Upper lobe of left lung (tissue), 6 donors: ENCODE measurements around the gene ATP4B. TPM values are rescaled to one million over a fixed set of nuclear protein-coding genes. Genes with fewer than 3 reads are reported as not detected.
"Not testable (repeated sequence)": the region's sequence is repeated elsewhere in the genome, so short reads cannot be mapped to it uniquely, and the experiment has no call there.

Experiments
- ATAC-seq, 2 donors: fragments of 200-7000 bp; cut with Tn5 transposase; one replicate each; pipeline ENCODE4 v1.9.1; 2022; ENCODE audit warnings: mild to moderate bottlenecking in 2 of 2, moderate library complexity in 2 of 2; ENCODE audit not compliant: low FRiP score in 2 of 2
- DNase-seq, 2 donors: peaks; one replicate each; pipeline ENCODE4 v3.0.0-alpha.2; 2019 to 2020
- H3K27ac ChIP-seq, 4 donors: fragments of 200-600 bp; sonication (generic); one replicate each; pipeline ENCODE4 v1.5.1; 2016 to 2019
- H3K27me3 ChIP-seq, 4 donors: fragments of 200-600 bp; sonication (generic); one replicate each; pipeline ENCODE4 v1.5.1; 2017 to 2019
- H3K36me3 ChIP-seq, 4 donors: fragments of 200-600 bp; sonication (generic); one replicate each; pipeline ENCODE4 v1.5.1; 2016 to 2019
- H3K4me1 ChIP-seq, 4 donors: fragments of 200-600 bp; sonication (generic); one replicate each; pipeline ENCODE4 v1.5.1; 2018 to 2019
- H3K4me3 ChIP-seq, 4 donors: fragments of 200-600 bp; sonication (generic); one replicate each; pipeline ENCODE4 v1.5.1; 2017 to 2019; ENCODE audit warnings: mild to moderate bottlenecking in 2 of 4, moderate library complexity in 1 of 4
- H3K9me3 ChIP-seq, 4 donors: fragments of 200-600 bp; sonication (generic); one replicate each; pipeline ENCODE4 v1.5.1; 2018 to 2019
- CTCF ChIP-seq, 6 experiments: fragments of 450-650 bp in 4 of 6; fragments of 200-600 bp in 2 of 6; sonication (generic) in 2 of 6; IDR thresholded peaks; one replicate each; pipeline ENCODE4 v1.5.1; 2016 to 2019; ENCODE audit warnings: antibody characterized with exemption in 6 of 6
- EP300 ChIP-seq, 4 donors: sonication (generic); formaldehyde crosslinking; IDR thresholded peaks; one replicate each; pipeline ENCODE4 v1.5.1; 2017; ENCODE audit warnings: antibody characterized with exemption in 4 of 4, control low read depth in 2 of 4
- POLR2A ChIP-seq, 4 donors: fragments of 450-650 bp; IDR thresholded peaks; one replicate each; pipeline ENCODE4 v1.5.1; 2016 to 2017; ENCODE audit warnings: antibody characterized with exemption in 4 of 4, mild to moderate bottlenecking in 2 of 4
- POLR2AphosphoS5 ChIP-seq, 2 donors: sonication (generic); formaldehyde crosslinking; IDR thresholded peaks; one replicate each; pipeline ENCODE4 v1.5.1; 2017; ENCODE audit warnings: antibody characterized with exemption in 2 of 2
- WGBS, 2 donors: methylation state at CpG; one replicate each; pipeline ENCODE4 v1.1.5; 2017 to 2018; 5-methylcytosine and 5-hydroxymethylcytosine counted together
- total RNA-seq, 6 donors: library from RNA; depleted of rRNA in 4 of 6; stranded (reverse); fragments of >200 nt in 4 of 6; gene quantifications; one replicate each; pipeline versions ENCODE4 v1.1.0 to v1.2.1, GENCODE V29; 2016 to 2021
- donor health status: DM: no; HTN: no; CAD: no; lungs with moderate emphysema.
- donor health status: DM: no; HTN: yes; CAD: no; lungs with severe emphysema.

The ATP4B gene
- total RNA-seq, 6 donors from 2014 or later: not detected

- Histone ChIP-seq H3K27me3 (no peaks in the 10 kb centered on the region), H3K4me1 (no peaks in the 10 kb centered on the region), H3K36me3 (peaks cover 0 to 19% (median 4%) of the 10 kb centered on the region in 4 donors), H3K9me3 (no peaks in the 10 kb centered on the region), H3K4me3 (no peak overlapping the region), H3K27ac (no peak overlapping the region)
- no peak for TF ChIP-seq EP300 (IDR thresholded peaks at IDR 0.05)
- TF ChIP-seq POLR2AphosphoS5 (IDR thresholded peaks at IDR 0.05): no peak
- TF ChIP-seq POLR2A (IDR thresholded peaks at IDR 0.05): no peak
- TF ChIP-seq CTCF (IDR thresholded peaks at IDR 0.05): no peak
- WGBS, 2 donors: 90 to 95% methylated on average over 22 to 29 of the region's 29 CpGs
- DNase-seq: peak in 1 of 2 donors; percentile 76
- ATAC-seq: peak; percentile 9 to 30
Observed at GRCh38 chr13:113622791-113623490, 35.1 kb downstream of the ATP4B start.

- not testable (repeated sequence) for H3K4me1 ChIP-seq, H3K9me3 ChIP-seq, H3K27ac ChIP-seq, H3K27me3 ChIP-seq, H3K4me3 ChIP-seq, ATAC-seq
- peaks cover 0 to 19% (median 4%) of the 10 kb centered on the region in 4 donors for H3K36me3 ChIP-seq
- 97% methylated on average over 20 of the region's 20 CpGs for WGBS, 2 donors
- peak in 1 of 2 donors; percentile 54 for DNase-seq
Observed at GRCh38 chr13:113621986-113622550, 35.9 kb downstream of the ATP4B start.

GRCh38 chr13:113621498-113621897 is 36.5 kb downstream of the ATP4B start:
- TF ChIP-seq CTCF (IDR thresholded peaks at IDR 0.05): peak in 5 of 6 experiments; percentile 13 to 31 (median 20)
- DNase-seq, H3K27me3 ChIP-seq, H3K4me1 ChIP-seq, H3K27ac ChIP-seq, H3K9me3 ChIP-seq, ATAC-seq, H3K4me3 ChIP-seq: not testable (repeated sequence)
- 86 to 88% methylated on average over 11 to 12 of the region's 13 CpGs for WGBS, 2 donors
- peaks cover 0 to 19% (median 4%) of the 10 kb centered on the region in 4 donors for H3K36me3 ChIP-seq

GRCh38 chr13:113621046-113621445 is 37.0 kb downstream of the ATP4B start:
- peaks cover 0 to 7% (median 3%) of the 10 kb centered on the region in 4 donors for H3K4me1 ChIP-seq
- no peaks in the 10 kb centered on the region for H3K9me3 ChIP-seq
- H3K27me3 ChIP-seq: no peaks in the 10 kb centered on the region
- peak in 1 of 2 donors; percentile 79 for DNase-seq
- no peak overlapping the region for H3K4me3 ChIP-seq
- WGBS, 2 donors: 92 to 98% methylated on average over 15 of the region's 15 CpGs
- no peak for TF ChIP-seq POLR2A (IDR thresholded peaks at IDR 0.05)
- TF ChIP-seq CTCF (IDR thresholded peaks at IDR 0.05): no peak
- TF ChIP-seq EP300 (IDR thresholded peaks at IDR 0.05): no peak
- no peak for TF ChIP-seq POLR2AphosphoS5 (IDR thresholded peaks at IDR 0.05)
- peaks cover 0 to 19% (median 4%) of the 10 kb centered on the region in 4 donors for H3K36me3 ChIP-seq
- no peak for ATAC-seq
- H3K27ac ChIP-seq: no peak overlapping the region

GRCh38 chr13:113620036-113620796 is 37.8 kb downstream of the ATP4B start:
- H3K27me3 ChIP-seq: no peaks in the 10 kb centered on the region
- H3K27ac ChIP-seq: no peak overlapping the region
- H3K36me3 ChIP-seq: peaks cover 0 to 19% (median 4%) of the 10 kb centered on the region in 4 donors
- TF ChIP-seq POLR2A (IDR thresholded peaks at IDR 0.05) (no peak), EP300 (IDR thresholded peaks at IDR 0.05) (no peak), CTCF (IDR thresholded peaks at IDR 0.05) (no peak), POLR2AphosphoS5 (IDR thresholded peaks at IDR 0.05) (no peak)
- H3K4me1 ChIP-seq: peaks cover 0 to 7% (median 5%) of the 10 kb centered on the region in 4 donors
- ATAC-seq (no peak), DNase-seq (peak in 1 of 2 donors; percentile 54)
- WGBS, 2 donors: 81 to 86% methylated on average over 10 to 15 of the region's 15 CpGs
- H3K4me3 ChIP-seq: no peak overlapping the region
- H3K9me3 ChIP-seq: no peaks in the 10 kb centered on the region
